Lung (tissue), 12 donors: ENCODE measurements around the gene NSD1. TPM values are rescaled to one million over a fixed set of nuclear protein-coding genes. Genes with fewer than 3 reads are reported as not detected.
A peak's percentile ranks its signal among the peaks of the same experiment; 100 is the strongest.

Source experiments
- ATAC-seq: fragments of 200-7000 bp; cut with Tn5 transposase; one replicate; pipeline ENCODE4 v1.9.1; 2020; ENCODE audit warnings: moderate number of reproducible peaks; ENCODE audit not compliant: insufficient read depth, low FRiP score
- DNase-seq, 3 donors: peaks; one replicate each; pipeline ENCODE4 v3.0.0-alpha.2; 2013 to 2017
- H3K27ac ChIP-seq, 2 donors: one replicate each; pipeline ENCODE4 v1.5.1; 2013; ENCODE audit warnings: mild to moderate bottlenecking in 2 of 2, moderate library complexity in 2 of 2, control low read depth in 1 of 2, inconsistent platforms in 1 of 2, low read depth in 1 of 2, low read length in 1 of 2
- H3K27me3 ChIP-seq, 3 donors: one replicate each; pipeline ENCODE4 v1.5.1; 2013; ENCODE audit warnings: low read length in 2 of 3; ENCODE audit not compliant: control insufficient read depth in 3 of 3, insufficient read depth in 3 of 3
- H3K36me3 ChIP-seq, 4 donors: one replicate each; pipeline ENCODE4 v1.5.1; 2013; ENCODE audit warnings: low read length in 4 of 4, mild to moderate bottlenecking in 1 of 4, moderate library complexity in 1 of 4; ENCODE audit not compliant: control insufficient read depth in 4 of 4, insufficient read depth in 4 of 4
- H3K4me1 ChIP-seq, 5 donors: one replicate each; pipeline ENCODE4 v1.5.1; 2013; ENCODE audit warnings: low read length in 5 of 5, mild to moderate bottlenecking in 2 of 5, moderate library complexity in 1 of 5; ENCODE audit not compliant: control insufficient read depth in 5 of 5, insufficient read depth in 5 of 5
- H3K4me3 ChIP-seq: one replicate; pipeline ENCODE4 v1.5.1; 2013; ENCODE audit warnings: mild to moderate bottlenecking, control low read depth, moderate library complexity
- H3K9ac ChIP-seq, 2 donors: one replicate each; pipeline ENCODE4 v1.5.1; 2013; ENCODE audit warnings: low read length in 2 of 2, control low read depth in 1 of 2; ENCODE audit not compliant: insufficient read depth in 1 of 2
- H3K9me3 ChIP-seq, 4 donors: one replicate each; pipeline ENCODE4 v1.5.1; 2013; ENCODE audit warnings: low read length in 3 of 4, mild to moderate bottlenecking in 1 of 4, moderate library complexity in 1 of 4; ENCODE audit not compliant: control insufficient read depth in 4 of 4, insufficient read depth in 3 of 4
- WGBS, 2 donors: extraction: QIAGEN DNeasy Blood & Tissue Kit; methylation state at CpG; one replicate each; pipeline ENCODE4 v1.1.7; 2013; 5-methylcytosine and 5-hydroxymethylcytosine counted together
- polyA plus RNA-seq, 2 donors: library from polyadenylated mRNA; stranded (reverse); fragments of 200-250 nt; gene quantifications; one replicate each; pipeline ENCODE4 v1.2.1, GENCODE V29; 2013
- total RNA-seq, 2 donors: library from RNA; depleted of rRNA in 1 of 2; stranded (reverse); fragments of >200 nt in 1 of 2; gene quantifications; one replicate each; pipeline ENCODE4 v1.2.1, GENCODE V29; 2014 to 2021
- TF ChIP-seq, protein P1 (sequence below): IDR thresholded peaks from 2 replicates; pipeline ENCODE4 v1.5.1; 2012; ENCODE audit warnings: mild to moderate bottlenecking; ENCODE audit errors: control extremely low read depth, extremely low read depth
- donor health status: control.
- donor health status: control.
- donor health status: Bipolar disorder and iron deficiency.
- donor health status: healthy.
- donor health status: DM: yes; HTN: yes; CAD: no.

Gene NSD1
- total and polyA plus RNA-seq, 4 donors, result 8.0 to 81.7 (median 43.2) TPM

DNA sequence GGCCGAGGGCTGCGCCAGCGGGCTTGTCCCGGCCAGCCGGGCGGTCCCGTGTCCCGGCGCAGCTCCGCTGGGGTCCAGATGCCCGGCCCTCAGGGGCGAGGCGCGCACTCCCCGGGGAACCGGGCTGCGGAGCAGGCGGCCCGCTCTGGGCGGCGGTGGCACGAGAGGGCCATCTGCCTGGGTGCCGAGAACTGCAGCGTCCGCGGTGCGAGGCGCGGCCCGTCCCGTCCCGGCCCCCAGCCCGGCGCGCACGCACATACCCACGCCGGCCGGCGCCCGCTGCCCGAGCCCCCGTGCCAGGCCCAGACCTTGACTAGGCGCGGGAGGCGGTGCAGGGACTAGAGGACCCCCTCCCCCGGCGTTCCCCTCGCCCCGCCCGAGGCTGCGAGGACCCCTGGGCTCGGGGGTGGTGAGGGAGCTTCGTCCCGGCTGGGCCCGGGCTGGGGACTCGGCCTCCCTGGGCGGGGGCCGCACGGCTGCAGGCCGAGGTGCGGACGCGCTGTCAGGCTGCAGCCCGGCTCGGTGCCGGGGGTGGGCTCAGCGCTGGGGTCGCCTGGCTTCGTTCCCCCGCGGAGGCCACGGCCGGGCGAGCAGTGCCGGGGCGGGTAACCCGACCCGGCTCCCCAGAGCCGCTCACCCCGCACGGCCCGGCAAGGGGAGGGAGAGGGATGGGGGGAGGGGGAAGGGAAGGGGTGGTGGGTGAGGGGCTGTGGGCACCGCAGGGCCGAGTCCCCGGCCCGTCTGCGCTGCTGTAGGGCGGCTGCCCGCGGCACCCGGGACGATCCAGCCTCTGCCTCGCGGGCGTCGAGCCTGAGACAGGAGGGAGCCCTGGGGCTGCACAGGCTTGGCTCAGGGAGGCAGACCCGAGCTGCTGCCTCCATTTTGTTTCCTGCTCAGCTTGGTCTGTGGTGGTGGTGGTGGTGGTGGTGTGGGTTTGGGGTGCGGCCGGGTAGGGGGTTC lies 1.2 kb upstream of the NSD1 start:
- Histone ChIP-seq H3K9me3 (no peaks in the 10 kb centered on the region), H3K4me1 (peaks cover 11 to 30% (median 19%) of the 10 kb centered on the region in 5 donors), H3K9ac (no peak overlapping the region), H3K36me3 (peaks cover 0 to 21% (median 10%) of the 10 kb centered on the region in 4 donors), H3K27ac (peak overlapping the region; percentile 84 to 96), H3K4me3 (peak overlapping the region; percentile 93), H3K27me3 (no peaks in the 10 kb centered on the region)
- ATAC-seq (peak; percentile 8), DNase-seq (peak; percentile 63 to 65 (median 64))
- WGBS, 2 donors, result 43 to 51% methylated on average over 76 to 100 of the region's 100 CpGs
- TF ChIP-seq, protein P1, sequence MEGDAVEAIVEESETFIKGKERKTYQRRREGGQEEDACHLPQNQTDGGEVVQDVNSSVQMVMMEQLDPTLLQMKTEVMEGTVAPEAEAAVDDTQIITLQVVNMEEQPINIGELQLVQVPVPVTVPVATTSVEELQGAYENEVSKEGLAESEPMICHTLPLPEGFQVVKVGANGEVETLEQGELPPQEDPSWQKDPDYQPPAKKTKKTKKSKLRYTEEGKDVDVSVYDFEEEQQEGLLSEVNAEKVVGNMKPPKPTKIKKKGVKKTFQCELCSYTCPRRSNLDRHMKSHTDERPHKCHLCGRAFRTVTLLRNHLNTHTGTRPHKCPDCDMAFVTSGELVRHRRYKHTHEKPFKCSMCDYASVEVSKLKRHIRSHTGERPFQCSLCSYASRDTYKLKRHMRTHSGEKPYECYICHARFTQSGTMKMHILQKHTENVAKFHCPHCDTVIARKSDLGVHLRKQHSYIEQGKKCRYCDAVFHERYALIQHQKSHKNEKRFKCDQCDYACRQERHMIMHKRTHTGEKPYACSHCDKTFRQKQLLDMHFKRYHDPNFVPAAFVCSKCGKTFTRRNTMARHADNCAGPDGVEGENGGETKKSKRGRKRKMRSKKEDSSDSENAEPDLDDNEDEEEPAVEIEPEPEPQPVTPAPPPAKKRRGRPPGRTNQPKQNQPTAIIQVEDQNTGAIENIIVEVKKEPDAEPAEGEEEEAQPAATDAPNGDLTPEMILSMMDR, result no peak

DNA sequence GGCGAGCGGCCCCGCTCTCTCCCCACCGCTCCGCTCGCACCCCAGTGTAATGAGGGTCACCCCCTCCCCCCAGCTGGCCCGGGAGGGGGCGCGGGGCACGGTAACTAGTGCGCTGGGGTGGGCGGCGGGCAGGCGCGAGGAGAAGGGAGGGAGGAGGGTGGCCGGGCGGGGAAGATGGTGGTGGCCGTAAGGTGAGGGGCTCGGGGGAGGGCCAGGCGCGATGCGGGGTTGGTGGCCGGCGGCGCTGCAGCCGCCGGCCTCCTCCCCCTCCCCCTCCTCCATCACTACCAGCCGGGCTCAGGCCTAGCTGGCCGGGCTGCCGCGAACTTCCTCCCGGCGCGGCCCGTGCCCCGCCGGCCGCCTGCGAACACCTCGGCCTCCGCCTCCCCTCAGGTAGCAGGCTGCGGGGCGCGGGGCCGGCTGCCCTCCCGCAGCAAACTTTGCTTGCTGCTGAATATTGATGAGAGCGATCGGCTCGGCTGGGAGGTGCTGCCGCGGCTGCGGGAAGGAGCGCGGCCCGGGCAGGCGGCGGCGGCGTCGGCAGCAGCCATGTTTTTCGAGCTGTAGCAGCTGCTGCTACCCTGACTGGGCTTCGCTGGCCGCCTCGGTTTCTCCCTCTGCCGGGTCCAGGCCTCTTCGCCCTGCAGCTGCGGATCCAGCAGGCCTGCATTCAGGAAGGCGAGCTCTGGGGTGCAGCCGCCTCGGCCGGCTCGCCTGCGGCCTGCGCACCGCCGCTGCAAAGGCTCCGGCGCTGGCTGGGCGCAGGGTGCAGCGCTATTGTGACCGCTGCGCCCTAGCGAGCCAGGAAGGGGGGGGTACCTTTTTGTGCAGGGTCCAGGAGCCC lies 502 bp downstream of the NSD1 start:
- DNase-seq, result peak; percentile 58 to 74 (median 72)
- 1% methylated on average over 58 to 83 of the region's 83 CpGs for WGBS, 2 donors
- H3K4me1 ChIP-seq, result peaks cover 11 to 30% (median 19%) of the 10 kb centered on the region in 5 donors
- no peaks in the 10 kb centered on the region for H3K9me3 ChIP-seq
- TF ChIP-seq, protein P1, result no peak
- H3K27me3 ChIP-seq, result no peaks in the 10 kb centered on the region
- H3K27ac ChIP-seq, result peak overlapping the region; percentile 84 to 96
- peak overlapping the region; percentile 93 for H3K4me3 ChIP-seq
- peaks cover 1 to 21% (median 10%) of the 10 kb centered on the region in 4 donors for H3K36me3 ChIP-seq
- peak; percentile 62 for ATAC-seq
- H3K9ac ChIP-seq, result peak overlapping the region in 1 of 2 donors; percentile 75

DNA sequence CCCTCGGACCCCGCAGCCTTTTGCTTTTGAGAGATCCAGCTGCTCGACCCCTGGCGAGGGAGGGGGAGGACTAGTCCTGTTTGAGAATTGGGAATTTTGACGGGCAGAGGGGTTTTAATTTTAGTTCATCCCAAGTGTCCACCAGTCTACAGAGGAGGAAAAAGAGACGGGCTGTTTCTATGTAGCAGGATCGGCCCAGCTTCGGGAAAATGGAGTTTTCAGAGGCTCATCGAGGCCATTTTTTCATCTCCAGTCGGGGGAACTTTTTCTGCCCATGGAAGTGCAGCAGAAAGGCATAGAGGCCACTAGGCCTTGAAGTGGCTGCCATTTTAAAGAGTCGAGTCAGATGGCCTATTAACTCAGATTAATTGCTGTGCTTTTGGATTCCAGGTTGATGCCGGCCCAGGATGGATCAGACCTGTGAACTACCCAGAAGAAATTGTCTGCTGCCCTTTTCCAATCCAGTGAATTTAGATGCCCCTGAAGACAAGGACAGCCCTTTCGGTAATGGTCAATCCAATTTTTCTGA lies 1.2 kb downstream of the NSD1 start:
- Histone ChIP-seq H3K9ac (peak overlapping the region; percentile 75), H3K27me3 (no peaks in the 10 kb centered on the region), H3K4me3 (peak overlapping the region; percentile 93), H3K27ac (peak overlapping the region; percentile 84 to 96), H3K4me1 (peaks cover 11 to 30% (median 19%) of the 10 kb centered on the region in 5 donors), H3K9me3 (no peaks in the 10 kb centered on the region), H3K36me3 (peaks cover 1 to 21% (median 10%) of the 10 kb centered on the region in 4 donors)
- WGBS, 2 donors, result 16 to 17% methylated on average over 13 of the region's 13 CpGs
- no peak for DNase-seq
- no peak for ATAC-seq
- TF ChIP-seq, protein P1, result no peak
